HepG2 (cell line): Measurements from ENCODE around the gene VSTM4. TPM values are rescaled to one million over a fixed set of nuclear protein-coding genes. Genes with fewer than 3 reads are reported as not detected.

ENCODE experiments used
- ATAC-seq: fragments of 200-7000 bp; cut with Tn5 transposase; 3 replicates; pipeline ENCODE4 v1.9.1; 2020; ENCODE audit warnings: mild to moderate bottlenecking, moderate library complexity
- BruUV-seq: library from RNA; stranded (reverse); fragments of 400-500 nt; replicated peaks from 2 replicates; lab custom pipeline; 2021; lab: Mats Ljungman, UMichigan
- CTCF ChIA-PET: fragments of 300-600 bp; formaldehyde crosslinking; extraction: SDS; loops from one replicate; lab custom pipeline; 2021; ENCODE audit warnings: low total read pairs, inconsistent platforms, low intra/inter-chr PET ratio; lab: Yijun Ruan, JAX
- POLR2A ChIA-PET: fragments of 350-600 bp; sonication (Branson Sonifier 250); formaldehyde crosslinking; loops from one replicate; lab custom pipeline; 2020; ENCODE audit warnings: antibody characterized with exemption, inconsistent platforms; lab: Yijun Ruan, JAX
- DNase-seq: peaks from one replicate; pipeline ENCODE4 v3.0.0-alpha.2; 2015; ENCODE audit warnings: low spot score
- FAIRE-seq: peaks from 3 replicates; lab custom pipeline; 2011; peaks lifted over from hg19 to GRCh38; lab: Jason Lieb, UNC
- H2AFZ ChIP-seq: one replicate; pipeline ENCODE4 v1.6.1; 2011; ENCODE audit warnings: low read length, inconsistent platforms
- H3K27ac ChIP-seq: fragments of 300-600 bp; 3 replicates; pipeline ENCODE4 v1.8.0; 2011; ENCODE audit warnings: mixed run types, mild to moderate bottlenecking, mixed read lengths, low read length, inconsistent platforms; ENCODE audit not compliant: insufficient read depth; ENCODE audit errors: extremely low read length
- H3K27me3 ChIP-seq, 2 experiments: fragments of 200-600 bp in 1 of 2; 2 replicates in 1 of 2; 3 replicates in 1 of 2; pipeline versions ENCODE4 v1.6.0 to v1.8.0; 2011; ENCODE audit warnings: low read length in 2 of 2, mild to moderate bottlenecking in 2 of 2, moderate library complexity in 2 of 2, inconsistent platforms in 1 of 2; ENCODE audit not compliant: insufficient read depth in 2 of 2, control insufficient read depth in 1 of 2
- H3K36me3 ChIP-seq, 2 experiments: fragments of 200-600 bp in 1 of 2; replicated peaks in 1 of 2; 2 replicates in 1 of 2; 3 replicates in 1 of 2; pipeline versions ENCODE4 v1.5.1 to v1.8.0; 2011; ENCODE audit warnings: low read length in 2 of 2, inconsistent platforms in 1 of 2; ENCODE audit not compliant: insufficient read depth in 2 of 2, control insufficient read depth in 1 of 2
- H3K4me1 ChIP-seq: 2 replicates; pipeline ENCODE4 v1.5.1; 2012; ENCODE audit warnings: low read length, inconsistent platforms; ENCODE audit not compliant: insufficient read depth
- H3K4me2 ChIP-seq: 2 replicates; pipeline ENCODE4 v1.6.0; 2011; ENCODE audit warnings: low read depth, low read length, inconsistent platforms
- H3K4me3 ChIP-seq, 3 experiments: fragments of 200-600 bp in 1 of 3; sonication (generic), shearing (Covaris generic) in 1 of 3; replicated peaks in 1 of 3; 2 replicates each; pipeline ENCODE4 v1.5.1; 2011 to 2016; ENCODE audit warnings: low read length in 3 of 3, inconsistent platforms in 2 of 3, low read depth in 2 of 3, mild to moderate bottlenecking in 2 of 3, control low read depth in 1 of 3, mixed read lengths in 1 of 3; ENCODE audit not compliant: insufficient read depth in 1 of 3
- H3K79me2 ChIP-seq: one replicate; pipeline ENCODE4 v1.6.1; 2011; ENCODE audit warnings: low read length, inconsistent platforms; ENCODE audit not compliant: insufficient read depth
- H3K9ac ChIP-seq: 2 replicates; pipeline ENCODE4 v1.6.0; 2011; ENCODE audit warnings: mild to moderate bottlenecking, low read depth, low read length, inconsistent platforms; ENCODE audit not compliant: insufficient read depth
- H3K9me3 ChIP-seq: 2 replicates; pipeline ENCODE4 v1.5.1; 2012; ENCODE audit warnings: mild to moderate bottlenecking, low read length
- H4K20me1 ChIP-seq: 2 replicates; pipeline ENCODE4 v1.6.0; 2011; ENCODE audit warnings: inconsistent platforms, mild to moderate bottlenecking, low read length, moderate library complexity; ENCODE audit not compliant: insufficient read depth
- IKZF4 ChIP-seq: sonication (generic); formaldehyde crosslinking; IDR thresholded peaks from 2 replicates; pipeline ENCODE4 v1.5.1; 2020; ENCODE audit warnings: borderline replicate concordance, mild to moderate bottlenecking, low read depth, missing genetic modification reagents; ENCODE audit errors: not compliant biosample characterization
- KDM5B ChIP-seq: sonication (generic); formaldehyde crosslinking; IDR thresholded peaks from 2 replicates; pipeline ENCODE4 v1.4.0; 2020; ENCODE audit warnings: missing genetic modification reagents, mild to moderate bottlenecking, borderline replicate concordance
- MAFF ChIP-seq: IDR thresholded peaks from 2 replicates; pipeline ENCODE4 v1.6.1; 2011; ENCODE audit warnings: low read depth, low read length, improper control_type of control experiment
- MAFG ChIP-seq: sonication (generic); formaldehyde crosslinking; IDR thresholded peaks from 2 replicates; pipeline ENCODE4 v1.5.1; 2020; ENCODE audit warnings: mild to moderate bottlenecking, missing genetic modification reagents
- MAFK ChIP-seq, 2 experiments: IDR thresholded peaks in 1 of 2; conservative IDR thresholded peaks in 1 of 2; 2 replicates each; pipeline ENCODE4 v1.6.1; 2011; ENCODE audit warnings: improper control_type of control experiment in 2 of 2, low read length in 2 of 2
- MBD4 ChIP-seq: IDR thresholded peaks from 2 replicates; pipeline ENCODE4 v1.6.1; 2012; ENCODE audit warnings: low read length, inconsistent platforms, borderline replicate concordance
- ZNF362 ChIP-seq: sonication (generic); formaldehyde crosslinking; IDR thresholded peaks from 2 replicates; pipeline ENCODE4 v1.4.0; 2020; ENCODE audit warnings: missing genetic modification reagents, mild to moderate bottlenecking, borderline replicate concordance
- WGBS: methylation state at CpG from one replicate; pipeline ENCODE4 v1.1.6; 2017; ENCODE audit warnings: low lambda C conversion rate; 5-methylcytosine and 5-hydroxymethylcytosine counted together
- in situ Hi-C: cut with HindIII; loops from 2 replicates; pipeline ENCODE4 v1.10.0; 2017; ENCODE audit warnings: low pct_unique_long_range_greater_than_20kb; ENCODE audit not compliant: extremely low pct_ligation_motif_present
- intact Hi-C: fragments of 100-400 bp; cut with micrococcal nuclease; formaldehyde crosslinking; loops from one replicate; pipeline ENCODE4 v1.10.0; 2022; ENCODE audit not compliant: unreplicated experiment
- polyA plus RNA-seq, 8 experiments: library from polyadenylated mRNA; depleted of rRNA in 3 of 8; stranded (reverse) in 7 of 8; unstranded in 1 of 8; fragments of >200 nt; fragmentation: Illumina TruSeq in 4 of 8; extraction: Trizol in 4 of 8; gene quantifications; 2 replicates each; pipeline versions ENCODE4 v1.2.1 to v1.2.3, GENCODE V29; 2011 to 2016; ENCODE audit warnings: low read depth in 4 of 8, missing spikeins in 1 of 8, mixed read lengths in 1 of 8; ENCODE audit not compliant: insufficient read depth in 1 of 8
- total RNA-seq, 5 experiments: library from RNA; depleted of rRNA; stranded (reverse); fragments of >200 nt; fragmentation: Illumina TruSeq; extraction: Trizol; gene quantifications; 2 replicates each; pipeline ENCODE4 v1.2.3, GENCODE V29; 2016; ENCODE audit warnings: low read depth in 1 of 5

The VSTM4 gene
- total and polyA plus RNA-seq, 2 of the 13 experiments (the other 11 are each of a cell fraction or from before 2014, with no cell fraction given): not detected

GRCh38 chr10:49162761-49163310 is 47.5 kb upstream of the VSTM4 start:
- in situ Hi-C loops: loop anchor here (10.0 kb wide), 2 partner anchors 278 to 508 kb away; no protein-coding TSS in a partner anchor
- DNase-seq: no peak
- CTCF ChIA-PET: no interaction called here
- Histone ChIP-seq H3K4me2 (no peak overlapping the region), H2AFZ (no peak overlapping the region), H3K4me1 (no peaks in the 10 kb centered on the region), H3K36me3 (no peaks in the 10 kb centered on the region), H3K27me3 (no peaks in the 10 kb centered on the region; a peak in 1 of 5 replicates), H3K9me3 (no peaks in the 10 kb centered on the region), H3K79me2 (no peaks in the 10 kb centered on the region), H3K9ac (no peak overlapping the region), H3K27ac (no peak overlapping the region), H3K4me3 (no peak overlapping the region), H4K20me1 (no peaks in the 10 kb centered on the region)
- intact Hi-C loops: no loop called here
- no peak for FAIRE-seq
- BruUV-seq: no TSS peak
- TF ChIP-seq MBD4 (no peak), ZNF362 (CRISPR knock-in tag) (no peak), MAFK (conservative IDR thresholded peaks at IDR 0.05 in 1 of 2, IDR thresholded peaks at IDR 0.05 in 1 of 2; ENCODE audit: low read length in 2 of 2) (peak; percentile 50 to 78; a peak in 3 of 4 replicates), IKZF4 (CRISPR knock-in tag) (no peak), KDM5B (no peak), MAFG (CRISPR knock-in tag) (no peak), MAFF (peak; percentile 37; the same call in 1 of the 2 replicates)
- ATAC-seq: peak; percentile 31; the same call in 1 of the 3 replicates
- POLR2A ChIA-PET: no interaction called here
- WGBS: 21% methylated on average over 8 of the region's 8 CpGs
